Caco-2 (cell line): ENCODE results near the gene ECE1. TPM values are rescaled to one million over a fixed set of nuclear protein-coding genes. Genes with fewer than 3 reads are reported as not detected.

Experiments
- BruUV-seq: library from RNA; stranded (reverse); fragments of 400-500 nt; replicated peaks from 2 replicates; lab custom pipeline; 2021; lab: Mats Ljungman, UMichigan
- CTCF ChIA-PET: fragments of 300-600 bp; sonication (Branson Sonifier 250); formaldehyde crosslinking; loops from one replicate; lab custom pipeline; 2022; ENCODE audit warnings: antibody characterized with exemption; lab: Charles Lee
- POLR2A ChIA-PET: fragments of 300-600 bp; sonication (Branson Sonifier 250); formaldehyde crosslinking; loops from one replicate; lab custom pipeline; 2022; ENCODE audit warnings: antibody characterized with exemption; lab: Charles Lee
- DNase-seq, 2 experiments: peaks; one replicate each; pipeline versions ENCODE4 v3.0.0 to v3.0.0-alpha.2; 2020 to 2022
- H3K27me3 ChIP-seq: replicated peaks from 2 replicates; pipeline ENCODE4 v1.6.0; 2011; ENCODE audit warnings: low read length; ENCODE audit not compliant: control insufficient read depth, insufficient read depth
- H3K36me3 ChIP-seq: 2 replicates; pipeline ENCODE4 v1.5.1; 2011; ENCODE audit warnings: low read length; ENCODE audit not compliant: control insufficient read depth, insufficient read depth
- H3K4me1 ChIP-seq: fragments of 250-450 bp; sonication (Bioruptor Pico); 2 replicates; pipeline ENCODE4 v1.5.1; 2020; ENCODE audit warnings: mild to moderate bottlenecking
- H3K4me3 ChIP-seq: 2 replicates; pipeline ENCODE4 v1.5.1; 2011; ENCODE audit warnings: low read depth, mild to moderate bottlenecking, control low read depth, low read length
- H3K9me3 ChIP-seq: fragments of 250-450 bp; sonication (Bioruptor Pico); 2 replicates; pipeline ENCODE4 v1.5.1; 2020; ENCODE audit warnings: mild to moderate bottlenecking, moderate library complexity
- H3K27ac Mint-ChIP-seq: one replicate; pipeline ENCODE4 v1.8.0; 2022; ENCODE audit warnings: mixed read lengths; ENCODE audit not compliant: unreplicated experiment
- H3K27me3 Mint-ChIP-seq: one replicate; pipeline ENCODE4 v1.8.0; 2022; ENCODE audit warnings: mixed read lengths; ENCODE audit not compliant: insufficient read depth, unreplicated experiment
- H3K36me3 Mint-ChIP-seq: one replicate; pipeline ENCODE4 v1.8.0; 2022; ENCODE audit warnings: mild to moderate bottlenecking, mixed read lengths; ENCODE audit not compliant: insufficient read depth, unreplicated experiment
- H3K4me1 Mint-ChIP-seq: one replicate; pipeline ENCODE4 v1.8.0; 2022; ENCODE audit warnings: low read depth, mixed read lengths; ENCODE audit not compliant: unreplicated experiment
- H3K4me3 Mint-ChIP-seq: one replicate; pipeline ENCODE4 v1.8.0; 2022; ENCODE audit warnings: mild to moderate bottlenecking, moderate library complexity, mixed read lengths; ENCODE audit not compliant: unreplicated experiment
- H3K9me3 Mint-ChIP-seq: one replicate; pipeline ENCODE4 v1.8.0; 2022; ENCODE audit warnings: mixed read lengths; ENCODE audit not compliant: unreplicated experiment
- intact Hi-C: fragments of 100-400 bp; cut with micrococcal nuclease; formaldehyde crosslinking; loops from one replicate; pipeline ENCODE4 v1.10.0; 2022; ENCODE audit not compliant: unreplicated experiment
- total RNA-seq: library from RNA; stranded (reverse); gene quantifications from 2 replicates; pipeline ENCODE4 v1.2.3, GENCODE V29; 2022
- TF ChIP-seq, protein P1 (sequence below), 2 experiments: fragments of 200-600 bp in 1 of 2; IDR thresholded peaks; 1 replicate in 1 of 2; 2 replicates in 1 of 2; pipeline versions ENCODE4 v1.5.1 to v1.8.0; 2011 to 2022; ENCODE audit warnings: antibody characterized with exemption in 1 of 2, control low read depth in 1 of 2, inconsistent platforms in 1 of 2, low read depth in 1 of 2, low read length in 1 of 2, mild to moderate bottlenecking in 1 of 2, moderate library complexity in 1 of 2; ENCODE audit not compliant: insufficient read depth in 1 of 2, severe bottlenecking in 1 of 2, unreplicated experiment in 1 of 2

Gene ECE1
- total RNA-seq, 1 experiment from 2014 or later, result 50.2 TPM

DNA sequence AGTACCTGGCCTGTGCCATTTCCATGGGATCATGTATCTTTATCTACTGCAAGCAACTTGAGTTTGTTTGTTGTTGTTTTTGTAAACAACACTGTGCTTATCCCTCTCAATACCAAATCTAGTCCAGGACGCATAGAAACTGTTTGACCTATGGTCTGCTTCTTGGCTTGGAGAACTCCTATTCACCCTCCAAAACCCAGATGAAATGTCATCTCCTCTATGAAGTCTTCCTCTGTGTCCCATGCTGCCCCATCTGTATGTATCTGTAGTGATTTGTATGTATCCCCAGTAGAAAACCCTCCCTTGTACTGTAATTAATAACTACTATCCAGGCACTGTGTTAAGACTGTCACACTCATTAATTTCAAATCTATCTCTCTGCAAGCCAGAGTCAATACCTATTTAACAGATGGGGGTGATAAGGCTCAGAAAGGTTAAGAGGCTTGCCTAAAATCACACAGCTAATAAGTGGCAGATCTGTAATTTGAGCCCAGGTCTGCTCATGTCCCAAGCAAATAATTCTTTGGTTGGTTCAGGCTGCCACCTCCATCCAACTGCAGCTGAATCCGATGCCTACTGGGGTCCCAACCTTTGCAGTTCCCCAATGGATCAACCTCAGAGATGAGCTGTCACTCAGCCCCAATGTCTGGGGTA lies 24.6 kb upstream of the ECE1 start:
- TF ChIP-seq, protein P1, sequence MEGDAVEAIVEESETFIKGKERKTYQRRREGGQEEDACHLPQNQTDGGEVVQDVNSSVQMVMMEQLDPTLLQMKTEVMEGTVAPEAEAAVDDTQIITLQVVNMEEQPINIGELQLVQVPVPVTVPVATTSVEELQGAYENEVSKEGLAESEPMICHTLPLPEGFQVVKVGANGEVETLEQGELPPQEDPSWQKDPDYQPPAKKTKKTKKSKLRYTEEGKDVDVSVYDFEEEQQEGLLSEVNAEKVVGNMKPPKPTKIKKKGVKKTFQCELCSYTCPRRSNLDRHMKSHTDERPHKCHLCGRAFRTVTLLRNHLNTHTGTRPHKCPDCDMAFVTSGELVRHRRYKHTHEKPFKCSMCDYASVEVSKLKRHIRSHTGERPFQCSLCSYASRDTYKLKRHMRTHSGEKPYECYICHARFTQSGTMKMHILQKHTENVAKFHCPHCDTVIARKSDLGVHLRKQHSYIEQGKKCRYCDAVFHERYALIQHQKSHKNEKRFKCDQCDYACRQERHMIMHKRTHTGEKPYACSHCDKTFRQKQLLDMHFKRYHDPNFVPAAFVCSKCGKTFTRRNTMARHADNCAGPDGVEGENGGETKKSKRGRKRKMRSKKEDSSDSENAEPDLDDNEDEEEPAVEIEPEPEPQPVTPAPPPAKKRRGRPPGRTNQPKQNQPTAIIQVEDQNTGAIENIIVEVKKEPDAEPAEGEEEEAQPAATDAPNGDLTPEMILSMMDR (IDR thresholded peaks at IDR 0.05; ENCODE audit: insufficient read depth in 1 of 2, low read depth in 1 of 2, low read length in 1 of 2, severe bottlenecking in 1 of 2, unreplicated experiment in 1 of 2), result no peak
- CTCF ChIA-PET, result no interaction called here
- DNase-seq, result no peak
- H3K4me1 ChIP-seq, result no peaks in the 10 kb centered on the region
- no peak overlapping the region for H3K4me3 Mint-ChIP-seq
- no peaks in the 10 kb centered on the region for H3K27me3 Mint-ChIP-seq
- H3K9me3 Mint-ChIP-seq, result no peaks in the 10 kb centered on the region
- no peak overlapping the region for H3K27ac Mint-ChIP-seq
- no peaks in the 10 kb centered on the region; the same call in 1 of the 2 replicates for H3K36me3 ChIP-seq
- H3K36me3 Mint-ChIP-seq, result no peaks in the 10 kb centered on the region
- H3K9me3 ChIP-seq, result no peaks in the 10 kb centered on the region
- H3K4me1 Mint-ChIP-seq, result peaks cover 7% of the 10 kb centered on the region
- intact Hi-C loops, result no loop called here
- H3K27me3 ChIP-seq, result no peaks in the 10 kb centered on the region
- H3K4me3 ChIP-seq, result no peak overlapping the region
- BruUV-seq, result no TSS peak
- POLR2A ChIA-PET, result interaction anchor here (0.7 kb wide), 1 partner anchor 392 kb away, joined by 11 read pairs; no protein-coding TSS in a partner anchor

DNA sequence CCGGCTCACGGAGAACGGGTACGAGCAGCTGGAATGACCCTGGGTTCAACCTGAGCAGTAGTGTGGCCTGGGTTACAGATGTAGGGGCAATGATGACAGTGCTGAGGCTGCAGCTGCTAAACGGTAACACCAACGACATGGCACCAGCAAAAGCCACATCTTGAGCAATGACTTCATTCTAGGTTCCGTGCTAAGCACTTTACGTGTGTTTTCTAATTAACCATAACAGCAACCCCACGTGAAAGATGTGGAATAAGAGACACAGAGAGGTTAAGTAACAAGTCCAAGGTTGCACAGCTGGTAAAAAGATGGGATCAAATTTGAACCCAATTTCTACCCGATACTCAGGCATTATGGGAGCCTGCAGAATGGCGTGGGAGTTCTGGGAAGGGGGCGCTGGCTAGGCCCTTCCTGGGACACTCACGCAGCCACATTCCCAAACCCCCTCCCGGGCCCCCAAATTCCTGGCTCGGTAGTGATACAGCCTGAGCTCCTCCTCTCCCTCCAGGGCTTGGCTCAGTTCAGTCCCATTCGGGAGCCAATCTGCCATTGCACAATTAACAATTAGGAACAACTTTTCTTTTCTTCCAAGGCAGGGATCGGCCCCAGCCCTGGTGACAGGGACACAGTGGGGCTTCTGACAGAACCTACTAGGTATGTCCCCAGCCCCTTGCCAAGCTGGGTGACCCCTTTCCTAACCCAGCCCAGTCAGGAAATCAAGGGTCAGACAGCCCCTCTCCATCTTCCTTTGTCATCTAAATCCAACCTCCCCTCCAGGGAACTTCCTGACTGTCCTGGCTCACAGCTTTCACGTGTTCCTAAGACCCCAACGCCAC lies 23.8 kb upstream of the ECE1 start:
- Mint-ChIP-seq H3K27me3 (no peaks in the 10 kb centered on the region), H3K9me3 (no peaks in the 10 kb centered on the region), H3K27ac (no peak overlapping the region), H3K4me1 (no peaks in the 10 kb centered on the region), H3K36me3 (no peaks in the 10 kb centered on the region), H3K4me3 (no peak overlapping the region)
- POLR2A ChIA-PET, result no interaction called here
- BruUV-seq, result no TSS peak
- DNase-seq, result no peak
- no peaks in the 10 kb centered on the region for H3K27me3 ChIP-seq
- TF ChIP-seq, protein P1 (IDR thresholded peaks at IDR 0.05; ENCODE audit: insufficient read depth in 1 of 2, low read depth in 1 of 2, low read length in 1 of 2, severe bottlenecking in 1 of 2, unreplicated experiment in 1 of 2), result no peak
- no peak overlapping the region for H3K4me3 ChIP-seq
- H3K4me1 ChIP-seq, result no peaks in the 10 kb centered on the region
- intact Hi-C loops, result no loop called here
- H3K36me3 ChIP-seq, result no peaks in the 10 kb centered on the region; the same call in 1 of the 2 replicates
- CTCF ChIA-PET, result interaction anchor here (0.8 kb wide), 1 partner anchor 44 kb away, joined by 3 read pairs; no protein-coding TSS in a partner anchor
- H3K9me3 ChIP-seq, result no peaks in the 10 kb centered on the region

DNA sequence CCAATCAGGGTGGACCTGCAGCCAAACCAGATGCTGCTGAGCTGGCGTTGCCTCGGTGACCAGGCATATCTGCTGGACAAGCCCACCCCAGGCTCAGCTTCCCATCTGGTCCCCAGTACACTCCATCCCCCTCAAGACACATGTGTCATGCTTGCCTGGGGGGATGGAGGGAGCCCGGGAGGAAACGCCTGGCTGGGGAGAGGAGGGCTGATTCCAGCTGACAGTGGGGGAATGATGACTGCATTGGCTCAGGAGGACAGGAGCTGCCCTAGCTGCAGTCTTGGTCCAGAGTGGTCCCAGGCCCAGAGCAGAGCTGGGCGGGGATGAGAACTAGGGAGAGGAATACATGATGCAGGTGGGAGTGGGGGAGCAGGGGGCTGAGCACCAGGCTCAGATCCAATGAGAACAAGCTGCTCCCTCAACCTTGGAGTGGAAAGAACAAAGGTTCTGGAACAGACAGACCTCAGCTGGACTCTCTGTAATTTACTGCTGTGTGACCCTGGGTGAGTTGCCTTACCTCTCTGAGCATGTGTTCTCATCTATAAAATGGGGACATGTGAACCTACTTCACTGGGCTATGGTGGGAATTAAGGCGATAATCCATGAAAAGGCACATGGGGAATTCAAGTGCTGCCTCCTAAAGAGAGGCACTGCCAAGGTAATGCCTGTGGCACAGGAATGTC lies 23.1 kb upstream of the ECE1 start:
- TF ChIP-seq, protein P1 (IDR thresholded peaks at IDR 0.05; ENCODE audit: insufficient read depth in 1 of 2, low read depth in 1 of 2, low read length in 1 of 2, severe bottlenecking in 1 of 2, unreplicated experiment in 1 of 2), result no peak
- Histone ChIP-seq H3K27me3 (no peaks in the 10 kb centered on the region), H3K4me3 (no peak overlapping the region), H3K36me3 (no peaks in the 10 kb centered on the region; the same call in 1 of the 2 replicates), H3K9me3 (no peaks in the 10 kb centered on the region), H3K4me1 (no peaks in the 10 kb centered on the region)
- no TSS peak for BruUV-seq
- no peaks in the 10 kb centered on the region for H3K27me3 Mint-ChIP-seq
- CTCF ChIA-PET, result interaction anchor here (0.8 kb wide), 1 partner anchor 43 kb away, joined by 3 read pairs; no protein-coding TSS in a partner anchor
- no peak overlapping the region for H3K4me3 Mint-ChIP-seq
- no peaks in the 10 kb centered on the region for H3K4me1 Mint-ChIP-seq
- no peaks in the 10 kb centered on the region for H3K36me3 Mint-ChIP-seq
- H3K9me3 Mint-ChIP-seq, result no peaks in the 10 kb centered on the region
- no peak for DNase-seq
- intact Hi-C loops, result no loop called here
- no peak overlapping the region for H3K27ac Mint-ChIP-seq
- POLR2A ChIA-PET, result no interaction called here
